NCI-H748 (cell line): ENCODE data around the gene PPY.
A peak's percentile ranks its signal among the peaks of the same experiment; 100 is the strongest.
"Not testable (repeated sequence)": the region's sequence is repeated elsewhere in the genome, so short reads cannot be mapped to it uniquely, and the experiment has no call there.

Experiments used
- DNase-seq: peaks from one replicate; lab custom pipeline; 2025; ENCODE audit not compliant: unreplicated experiment; lab: John Stamatoyannopoulos, UW

Gene PPY

GRCh38 chr17:43905985-43906852 lies 36.1 kb downstream of the PPY start:
- peak; percentile 76 for DNase-seq

- DNase-seq = peak; percentile 36
These were observed 36.8 kb downstream of the PPY start for GRCh38 chr17:43905400-43905984.

GRCh38 chr17:43901861-43902589 lies 40.3 kb downstream of the PPY start:
- DNase-seq = no peak

- DNase-seq = peak; percentile 54
These were observed 41.2 kb downstream of the PPY start for GRCh38 chr17:43900858-43901754.

GRCh38 chr17:43900183-43900857 lies 42.0 kb downstream of the PPY start:
- DNase-seq = peak; percentile 89

- no peak for DNase-seq
These were observed 43.8 kb downstream of the PPY start for GRCh38 chr17:43898446-43898845.

- DNase-seq = no peak
These were observed 44.4 kb downstream of the PPY start for GRCh38 chr17:43897831-43898230.

GRCh38 chr17:43894494-43894893 lies 47.8 kb downstream of the PPY start:
- DNase-seq = not testable (repeated sequence)

GRCh38 chr17:43892647-43892952 lies 49.7 kb downstream of the PPY start:
- no peak for DNase-seq

- DNase-seq = no peak
These were observed 50.2 kb downstream of the PPY start for GRCh38 chr17:43891851-43892646.
